D721Med (cell line): Measurements from ENCODE around the gene CXCR2.

ENCODE experiments used
- DNase-seq: peaks from one replicate; pipeline ENCODE4 v3.0.0; 2011; ENCODE audit warnings: low spot score; ENCODE audit not compliant: insufficient read length
- FAIRE-seq: peaks from 2 replicates; lab custom pipeline; 2011; peaks lifted over from hg19 to GRCh38; lab: Jason Lieb, UNC
- CTCF ChIP-seq: IDR thresholded peaks from 2 replicates; pipeline ENCODE4 v1.5.1; 2012; ENCODE audit warnings: mild to moderate bottlenecking, control low read depth; ENCODE audit not compliant: insufficient read depth; ENCODE audit errors: missing control alignments

CXCR2 gene

GRCh38 chr2:218152777-218153176 is 26.9 kb downstream of the CXCR2 start:
- FAIRE-seq (no peak), DNase-seq (no peak)
- no peak for TF ChIP-seq CTCF

GRCh38 chr2:218155953-218156479 is 30.2 kb downstream of the CXCR2 start:
- DNase-seq (no peak), FAIRE-seq (no peak)
- no peak for TF ChIP-seq CTCF

- DNase-seq (no peak), FAIRE-seq (no peak)
- TF ChIP-seq CTCF = no peak
Observed at GRCh38 chr2:218161644-218162043, 35.8 kb downstream of the CXCR2 start.

- no peak for DNase-seq
- no peak for TF ChIP-seq CTCF
- no peak for FAIRE-seq
Observed at GRCh38 chr2:218162814-218163213, 37.0 kb downstream of the CXCR2 start.

- DNase-seq (no peak), FAIRE-seq (no peak)
- TF ChIP-seq CTCF = no peak
Observed at GRCh38 chr2:218166791-218167190, 41.0 kb downstream of the CXCR2 start, which contains the start of gene CXCR1. CXCR1 (minus strand) TSS chr2:218166962; CDS start chr2:218165211, 1,751 bp downstream.

- TF ChIP-seq CTCF = no peak
- DNase-seq (no peak), FAIRE-seq (no peak)
Observed at GRCh38 chr2:218168016-218168415, 42.2 kb downstream of the CXCR2 start.

GRCh38 chr2:218168635-218169462 is 43.0 kb downstream of the CXCR2 start:
- DNase-seq (no peak), FAIRE-seq (no peak)
- peak; percentile 61 for TF ChIP-seq CTCF
